Naive thymus-derived CD4-positive, alpha-beta T cell (primary cell): ENCODE measurements around the gene CYCS. TPM values are rescaled to one million over a fixed set of nuclear protein-coding genes. Genes with fewer than 3 reads are reported as not detected.

ENCODE experiments used
- polyA plus RNA-seq, 2 donors: library from polyadenylated mRNA; unstranded; fragments of 300-500 nt; fragmentation: Illumina TruSeq; gene quantifications; one replicate each; pipeline ENCODE4 v1.2.3, GENCODE V29; 2021
- total RNA-seq, 6 experiments: library from RNA in 5 of 6; stranded (reverse) in 5 of 6; gene quantifications; 1 replicate in 5 of 6; 2 replicates in 1 of 6; pipeline ENCODE4 v1.2.3 and lab custom pipeline; 2021 to 2026

CYCS gene
- total and polyA plus RNA-seq, 7 experiments from 2014 or later = 40.4 to 130 (median 114) TPM

Other genes with a start within 250 kb of the CYCS start
- gene OSBPL3, start 145.1 kb downstream of the CYCS start, total RNA-seq = 10 to 100 TPM; 17.1 to 75.7 (median 22.7) TPM
- gene OSBPL3, start 145.1 kb downstream of the CYCS start, polyA plus RNA-seq = 1 to 10 TPM; 4.5 to 5.0 TPM
- not detected for gene NPVF, start 103.2 kb upstream of the CYCS start, total RNA-seq
- not detected for gene NPVF, start 103.2 kb upstream of the CYCS start, polyA plus RNA-seq